ENCODE data around the gene DUOX2. TPM values are rescaled to one million over a fixed set of nuclear protein-coding genes. Genes with fewer than 3 reads are reported as not detected.
"Not testable (repeated sequence)": the region's sequence is repeated elsewhere in the genome, so short reads cannot be mapped to it uniquely, and the experiment has no call there.

Gene DUOX2
- total and polyA plus RNA-seq, 11 donors = 0.02 to 1.4 (median 0.11) TPM

GRCh38 chr15:45107941-45108630, 5.9 kb downstream of the DUOX2 start:
- WGBS, 4 donors = 92 to 94% (median 93%) methylated on average over 8 to 10 of the region's 10 CpGs
- no peak for ATAC-seq
- no peak for DNase-seq
- intact Hi-C loops (cut with DNase I) = no loop called here
- peaks cover 18 to 49% (median 28%) of the 10 kb centered on the region in 9 donors for H3K27me3 ChIP-seq
- H3K9me3 ChIP-seq = no peaks in the 10 kb centered on the region
- no peak overlapping the region for H3K4me3 ChIP-seq
- H3K27ac ChIP-seq = no peak overlapping the region
- H3K36me3 ChIP-seq = no peaks in the 10 kb centered on the region
- TF ChIP-seq POLR2A (IDR thresholded peaks at IDR 0.05) (no peak), CTCF (IDR thresholded peaks at IDR 0.05) (no peak)
- H3K4me1 ChIP-seq = peaks cover 3 to 18% (median 6%) of the 10 kb centered on the region in 12 donors

GRCh38 chr15:45106002-45106790, 7.8 kb downstream of the DUOX2 start:
- H3K27me3 ChIP-seq = peaks cover 0 to 30% (median 10%) of the 10 kb centered on the region in 9 donors
- DNase-seq = no peak
- intact Hi-C loops (cut with DNase I) = no loop called here
- H3K4me1 ChIP-seq = no peaks in the 10 kb centered on the region
- no peak overlapping the region for H3K4me3 ChIP-seq
- H3K36me3 ChIP-seq = no peaks in the 10 kb centered on the region
- no peak for ATAC-seq
- no peak overlapping the region for H3K27ac ChIP-seq
- TF ChIP-seq POLR2A (IDR thresholded peaks at IDR 0.05) (no peak), CTCF (IDR thresholded peaks at IDR 0.05) (no peak)
- WGBS, 4 donors = 75 to 82% (median 79%) methylated on average over 12 to 15 of the region's 15 CpGs
- no peaks in the 10 kb centered on the region for H3K9me3 ChIP-seq

- Histone ChIP-seq H3K9me3 (no peaks in the 10 kb centered on the region), H3K36me3 (no peaks in the 10 kb centered on the region), H3K4me3 (no peak overlapping the region), H3K27me3 (peaks cover 0 to 30% (median 10%) of the 10 kb centered on the region in 9 donors), H3K4me1 (no peaks in the 10 kb centered on the region), H3K27ac (no peak overlapping the region)
- TF ChIP-seq POLR2A (IDR thresholded peaks at IDR 0.05) = no peak
- no peak for TF ChIP-seq CTCF (IDR thresholded peaks at IDR 0.05)
- DNase-seq (no peak), ATAC-seq (no peak)
- intact Hi-C loops (cut with DNase I) = no loop called here
- WGBS, 4 donors = 87 to 93% (median 91%) methylated on average over 11 of the region's 11 CpGs
Measured at GRCh38 chr15:45105586-45105985, 8.4 kb downstream of the DUOX2 start.

- not testable (repeated sequence) for H3K4me1 ChIP-seq
Measured at GRCh38 chr15:45104170-45104569, 9.8 kb downstream of the DUOX2 start.

More at GRCh38 chr15:45104170-45104569, 9.8 kb downstream of the DUOX2 start:
- H3K27ac ChIP-seq; H3K4me3 ChIP-seq; H3K9me3 ChIP-seq; DNase-seq; intact Hi-C loops (cut with DNase I); ATAC-seq; H3K36me3 ChIP-seq: not testable (repeated sequence)
- peaks cover 0 to 15% (median 3%) of the 10 kb centered on the region in 9 donors for H3K27me3 ChIP-seq
- WGBS, 4 donors = 86 to 90% (median 88%) methylated on average over 8 to 9 of the region's 9 CpGs

All from heart left ventricle (tissue), 16 donors.